B cell (primary cell): ENCODE results near the gene CAMTA1. TPM values are rescaled to one million over a fixed set of nuclear protein-coding genes. Genes with fewer than 3 reads are reported as not detected.

Experiments
- ATAC-seq: fragments of 200-7000 bp; cut with Tn5 transposase; one replicate; pipeline ENCODE4 v1.10.0; 2021; ENCODE audit warnings: low read depth, mild to moderate bottlenecking, moderate number of reproducible peaks, moderate library complexity
- CTCF ChIA-PET: fragments of 350-600 bp; sonication (Branson Sonifier 250); formaldehyde crosslinking; loops from one replicate; lab custom pipeline; 2021; ENCODE audit warnings: antibody characterized with exemption, inconsistent platforms; lab: Charles Lee
- POLR2A ChIA-PET: fragments of 350-600 bp; sonication (Branson Sonifier 250); formaldehyde crosslinking; loops from one replicate; lab custom pipeline; 2021; ENCODE audit warnings: antibody characterized with exemption; lab: Charles Lee
- DNase-seq: peaks from one replicate; pipeline ENCODE4 v3.0.0; 2013
- H2AFZ ChIP-seq: 2 replicates; pipeline ENCODE4 v1.6.1; 2012; ENCODE audit warnings: mild to moderate bottlenecking, low read depth, low read length; ENCODE audit not compliant: insufficient read depth, poor library complexity, severe bottlenecking
- H3K27ac ChIP-seq, 2 donors: 1 replicate in 1 of 2; 2 replicates in 1 of 2; pipeline ENCODE4 v1.5.1; 2012 to 2013; ENCODE audit warnings: low read length in 2 of 2, mild to moderate bottlenecking in 2 of 2, moderate library complexity in 1 of 2
- H3K27me3 ChIP-seq, 4 experiments: fragments of 200-600 bp in 1 of 4; sonication (generic) in 1 of 4; replicated peaks in 1 of 4; 1 replicate in 2 of 4; 2 replicates in 2 of 4; pipeline versions ENCODE4 v1.6.1 to v1.7.0; 2013 to 2016; ENCODE audit warnings: low read length in 3 of 4, mild to moderate bottlenecking in 2 of 4, mixed read lengths in 1 of 4, moderate library complexity in 1 of 4; ENCODE audit not compliant: insufficient read depth in 4 of 4, control insufficient read depth in 3 of 4; ENCODE audit errors: control extremely low read depth in 1 of 4
- H3K36me3 ChIP-seq, 2 experiments: replicated peaks in 1 of 2; 1 replicate in 1 of 2; 2 replicates in 1 of 2; pipeline versions ENCODE4 v1.6.1 to v1.7.1; 2013; ENCODE audit warnings: low read length in 1 of 2; ENCODE audit not compliant: insufficient read depth in 2 of 2, control insufficient read depth in 1 of 2; ENCODE audit errors: control extremely low read depth in 1 of 2, extremely low read depth in 1 of 2
- H3K4me1 ChIP-seq, 2 donors: fragments of 200-600 bp in 1 of 2; sonication (generic) in 1 of 2; 1 replicate in 1 of 2; 2 replicates in 1 of 2; pipeline versions ENCODE4 v1.5.1 to v1.6.1; 2013 to 2017; ENCODE audit warnings: low read length in 2 of 2; ENCODE audit not compliant: control insufficient read depth in 2 of 2, insufficient read depth in 2 of 2
- H3K4me2 ChIP-seq: replicated peaks from 2 replicates; pipeline ENCODE3; 2012; ENCODE audit warnings: mild to moderate bottlenecking, low read depth, low read length; ENCODE audit not compliant: poor library complexity, severe bottlenecking
- H3K4me3 ChIP-seq, 5 experiments: fragments of 200-600 bp in 1 of 5; sonication (generic) in 1 of 5; 1 replicate in 3 of 5; 2 replicates in 2 of 5; pipeline versions ENCODE4 v1.5.1 to v1.7.0; 2011 to 2016; ENCODE audit warnings: low read length in 4 of 5, mild to moderate bottlenecking in 4 of 5, low read depth in 2 of 5, control low read depth in 1 of 5, moderate library complexity in 1 of 5; ENCODE audit not compliant: insufficient read depth in 1 of 5; ENCODE audit errors: control extremely low read depth in 1 of 5, extremely low read depth in 1 of 5
- H3K79me2 ChIP-seq: fragments of 200-600 bp; sonication (generic); one replicate; pipeline ENCODE4 v1.6.0; 2016; ENCODE audit warnings: low read length; ENCODE audit not compliant: control insufficient read depth, insufficient read depth
- H3K9ac ChIP-seq: fragments of 200-600 bp; sonication (generic); 2 replicates; pipeline ENCODE4 v1.6.1; 2017; ENCODE audit warnings: mild to moderate bottlenecking, low read length, moderate library complexity
- H3K9me3 ChIP-seq, 3 donors: one replicate each; pipeline versions ENCODE4 v1.6.1 to v1.7.1; 2013; ENCODE audit warnings: low read length in 2 of 3; ENCODE audit not compliant: control insufficient read depth in 2 of 3, insufficient read depth in 1 of 3; ENCODE audit errors: control extremely low read depth in 1 of 3
- H4K20me1 ChIP-seq: 2 replicates; pipeline ENCODE4 v1.6.0; 2012; ENCODE audit warnings: mild to moderate bottlenecking, low read length; ENCODE audit not compliant: insufficient read depth, control insufficient read depth, poor library complexity, severe bottlenecking
- H3K27ac Mint-ChIP-seq: one replicate; pipeline ENCODE4 v1.8.0; 2021; ENCODE audit warnings: mixed read lengths
- H3K27me3 Mint-ChIP-seq: one replicate; pipeline ENCODE4 v1.8.0; 2021; ENCODE audit warnings: mixed read lengths
- H3K4me1 Mint-ChIP-seq: one replicate; pipeline ENCODE4 v1.8.0; 2021; ENCODE audit warnings: mixed read lengths
- H3K4me3 Mint-ChIP-seq: one replicate; pipeline ENCODE4 v1.8.0; 2021; ENCODE audit warnings: mixed read lengths
- H3K9me3 Mint-ChIP-seq: one replicate; pipeline ENCODE4 v1.8.0; 2022; ENCODE audit warnings: mixed read lengths; ENCODE audit not compliant: insufficient read depth
- EZH2 ChIP-seq: IDR thresholded peaks from 2 replicates; pipeline ENCODE4 v1.6.1; 2012; ENCODE audit warnings: borderline replicate concordance, low read depth, mild to moderate bottlenecking, moderate library complexity, low read length; ENCODE audit not compliant: insufficient read depth, poor library complexity, severe bottlenecking
- WGBS: methylation state at CpG from one replicate; pipeline ENCODE4 v1.1.5; 2013; ENCODE audit warnings: missing lambda C conversion rate; ENCODE audit not compliant: insufficient coverage; 5-methylcytosine and 5-hydroxymethylcytosine counted together
- intact Hi-C: fragments of 100-400 bp; cut with micrococcal nuclease; formaldehyde crosslinking; loops from one replicate; pipeline ENCODE4 v1.10.0; 2022
- polyA plus RNA-seq: library from polyadenylated mRNA; depleted of rRNA; stranded (reverse); fragments of >200 nt; gene quantifications from 2 replicates; pipeline ENCODE4 v1.2.3, GENCODE V29; 2012
- total RNA-seq, 2 donors: library from RNA; stranded (reverse); fragments of 120-200 nt in 1 of 2; gene quantifications; 1 replicate in 1 of 2; 2 replicates in 1 of 2; pipeline versions ENCODE4 v1.2.3 to v1.2.4, GENCODE V29; 2013 to 2022
- TF ChIP-seq, protein P1 (sequence below): fragments of 200-600 bp; IDR thresholded peaks from one replicate; pipeline ENCODE4 v1.8.0; 2022; ENCODE audit warnings: antibody characterized with exemption, mild to moderate bottlenecking

CAMTA1 gene
- total and polyA plus RNA-seq, 2 donors (not counting 1 experiment from before 2014, with no cell fraction given) = 42.2 to 45.7 TPM

DNA sequence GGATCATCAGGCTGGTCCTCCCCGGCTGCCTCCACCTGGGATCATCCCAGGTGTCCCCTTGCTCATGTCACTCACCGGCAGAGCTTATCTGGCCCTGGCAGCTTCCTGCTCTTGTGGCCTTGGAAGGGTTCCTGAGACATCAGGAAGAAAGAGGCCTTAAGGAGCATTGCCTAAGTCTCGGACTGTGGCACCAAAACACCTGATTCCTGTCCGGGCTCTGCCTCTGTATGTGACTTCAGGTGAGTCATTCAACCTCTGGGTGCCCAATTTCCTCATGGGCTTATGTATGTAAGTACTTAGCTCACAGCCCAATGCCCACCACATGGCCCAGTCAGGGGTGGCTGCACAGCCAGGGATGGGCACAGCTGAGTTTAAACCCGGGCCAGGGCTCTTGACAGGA, 729.9 kb downstream of the CAMTA1 start:
- H3K79me2 ChIP-seq = no peaks in the 10 kb centered on the region
- H3K4me1 ChIP-seq = no peaks in the 10 kb centered on the region
- no peaks in the 10 kb centered on the region for H3K4me1 Mint-ChIP-seq
- ChIA-PET POLR2A (no interaction called here), CTCF (no interaction called here)
- intact Hi-C loops = no loop called here
- no peaks in the 10 kb centered on the region for H4K20me1 ChIP-seq
- no peak overlapping the region for H2AFZ ChIP-seq
- no peak overlapping the region for H3K4me2 ChIP-seq
- peaks cover 6% of the 10 kb centered on the region for H3K27me3 Mint-ChIP-seq
- H3K36me3 ChIP-seq = no peaks in the 10 kb centered on the region
- H3K4me3 ChIP-seq = no peak overlapping the region
- no peak overlapping the region for H3K27ac Mint-ChIP-seq
- no peaks in the 10 kb centered on the region for H3K9me3 Mint-ChIP-seq
- no peak overlapping the region for H3K27ac ChIP-seq
- no peak for ATAC-seq
- H3K9me3 ChIP-seq = no peaks in the 10 kb centered on the region
- DNase-seq = no peak
- no peak overlapping the region for H3K9ac ChIP-seq
- H3K4me3 Mint-ChIP-seq = no peak overlapping the region
- TF ChIP-seq, protein P1, sequence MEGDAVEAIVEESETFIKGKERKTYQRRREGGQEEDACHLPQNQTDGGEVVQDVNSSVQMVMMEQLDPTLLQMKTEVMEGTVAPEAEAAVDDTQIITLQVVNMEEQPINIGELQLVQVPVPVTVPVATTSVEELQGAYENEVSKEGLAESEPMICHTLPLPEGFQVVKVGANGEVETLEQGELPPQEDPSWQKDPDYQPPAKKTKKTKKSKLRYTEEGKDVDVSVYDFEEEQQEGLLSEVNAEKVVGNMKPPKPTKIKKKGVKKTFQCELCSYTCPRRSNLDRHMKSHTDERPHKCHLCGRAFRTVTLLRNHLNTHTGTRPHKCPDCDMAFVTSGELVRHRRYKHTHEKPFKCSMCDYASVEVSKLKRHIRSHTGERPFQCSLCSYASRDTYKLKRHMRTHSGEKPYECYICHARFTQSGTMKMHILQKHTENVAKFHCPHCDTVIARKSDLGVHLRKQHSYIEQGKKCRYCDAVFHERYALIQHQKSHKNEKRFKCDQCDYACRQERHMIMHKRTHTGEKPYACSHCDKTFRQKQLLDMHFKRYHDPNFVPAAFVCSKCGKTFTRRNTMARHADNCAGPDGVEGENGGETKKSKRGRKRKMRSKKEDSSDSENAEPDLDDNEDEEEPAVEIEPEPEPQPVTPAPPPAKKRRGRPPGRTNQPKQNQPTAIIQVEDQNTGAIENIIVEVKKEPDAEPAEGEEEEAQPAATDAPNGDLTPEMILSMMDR = no peak
- no peak for TF ChIP-seq EZH2
- WGBS = 77% methylated on average over 5 of the region's 5 CpGs
- H3K27me3 ChIP-seq = no peaks in the 10 kb centered on the region

DNA sequence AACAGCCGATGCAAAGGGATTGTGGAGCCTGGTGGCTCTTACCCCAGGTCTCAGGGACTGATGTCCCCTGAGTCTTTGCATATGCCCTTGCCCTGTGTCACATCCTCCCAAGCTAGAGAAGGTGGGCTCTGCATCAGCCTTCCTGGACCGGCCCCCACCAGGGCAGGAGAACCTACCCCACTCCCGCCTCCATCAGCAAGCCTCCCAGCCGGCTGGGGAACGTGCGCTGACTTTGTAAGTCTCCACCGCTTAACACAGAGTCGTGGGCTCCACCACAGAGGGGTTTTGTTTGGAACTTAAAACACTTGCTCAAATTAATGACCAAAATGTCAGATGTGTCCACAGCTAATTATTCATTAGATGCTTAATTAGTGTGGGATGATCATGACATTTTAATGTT, 730.6 kb downstream of the CAMTA1 start:
- no peaks in the 10 kb centered on the region for H3K4me1 Mint-ChIP-seq
- Histone ChIP-seq H3K36me3 (no peaks in the 10 kb centered on the region), H3K27ac (no peak overlapping the region), H3K4me1 (no peaks in the 10 kb centered on the region), H3K4me3 (no peak overlapping the region), H3K9me3 (no peaks in the 10 kb centered on the region), H3K27me3 (no peaks in the 10 kb centered on the region), H3K4me2 (no peak overlapping the region), H3K79me2 (no peaks in the 10 kb centered on the region), H4K20me1 (no peaks in the 10 kb centered on the region), H3K9ac (no peak overlapping the region), H2AFZ (no peak overlapping the region)
- ATAC-seq (no peak), DNase-seq (no peak)
- no peak for TF ChIP-seq EZH2
- TF ChIP-seq, protein P1 = no peak
- ChIA-PET CTCF (no interaction called here), POLR2A (no interaction called here)
- no peaks in the 10 kb centered on the region for H3K9me3 Mint-ChIP-seq
- WGBS = 100% methylated on average over 3 of the region's 8 CpGs
- intact Hi-C loops = no loop called here
- peaks cover 6% of the 10 kb centered on the region for H3K27me3 Mint-ChIP-seq
- no peak overlapping the region for H3K27ac Mint-ChIP-seq
- no peak overlapping the region for H3K4me3 Mint-ChIP-seq
